HFFc6 (cell line): Measurements from ENCODE around the gene SMARCAL1. TPM values are rescaled to one million over a fixed set of nuclear protein-coding genes. Genes with fewer than 3 reads are reported as not detected.

ENCODE experiments used
- DNase-seq: peaks from one replicate; pipeline ENCODE4 v3.0.0-alpha.2; 2018
- H3K27ac Mint-ChIP-seq: 2 replicates; pipeline ENCODE4 v1.8.0; 2020; ENCODE audit warnings: mild to moderate bottlenecking, mixed read lengths
- H3K27me3 Mint-ChIP-seq: 2 replicates; pipeline ENCODE4 v1.8.0; 2021; ENCODE audit warnings: mild to moderate bottlenecking, moderate library complexity, mixed read lengths; ENCODE audit not compliant: insufficient read depth
- H3K36me3 Mint-ChIP-seq: 2 replicates; pipeline ENCODE4 v1.8.0; 2021; ENCODE audit warnings: low read depth, mixed read lengths
- H3K4me1 Mint-ChIP-seq: 2 replicates; pipeline ENCODE4 v1.8.0; 2020; ENCODE audit warnings: low read depth, mixed read lengths
- H3K4me3 Mint-ChIP-seq: 2 replicates; pipeline ENCODE4 v1.8.0; 2020; ENCODE audit warnings: mild to moderate bottlenecking, moderate library complexity, mixed read lengths
- H3K9me3 Mint-ChIP-seq: 2 replicates; pipeline ENCODE4 v1.8.0; 2020; ENCODE audit warnings: mild to moderate bottlenecking, mixed read lengths
- total RNA-seq, 6 experiments: library from RNA; stranded (reverse); fragmentation: NEBNext Ultra II Directional; extraction: Animal tissue kit (Norgen Biotek cat#: 25700); gene quantifications; 2 replicates in 1 of 6; 3 replicates in 5 of 6; pipeline ENCODE4 v1.2.3, GENCODE V29; 2021
- TF ChIP-seq, protein P1 (sequence below): fragments of 200-600 bp; sonication (generic); IDR thresholded peaks from 2 replicates; pipeline ENCODE4 v1.5.0; 2021; ENCODE audit warnings: antibody characterized with exemption, mild to moderate bottlenecking

Gene SMARCAL1
- total RNA-seq, 6 experiments from 2014 or later: 25.6 to 33.1 (median 32.1) TPM

DNA sequence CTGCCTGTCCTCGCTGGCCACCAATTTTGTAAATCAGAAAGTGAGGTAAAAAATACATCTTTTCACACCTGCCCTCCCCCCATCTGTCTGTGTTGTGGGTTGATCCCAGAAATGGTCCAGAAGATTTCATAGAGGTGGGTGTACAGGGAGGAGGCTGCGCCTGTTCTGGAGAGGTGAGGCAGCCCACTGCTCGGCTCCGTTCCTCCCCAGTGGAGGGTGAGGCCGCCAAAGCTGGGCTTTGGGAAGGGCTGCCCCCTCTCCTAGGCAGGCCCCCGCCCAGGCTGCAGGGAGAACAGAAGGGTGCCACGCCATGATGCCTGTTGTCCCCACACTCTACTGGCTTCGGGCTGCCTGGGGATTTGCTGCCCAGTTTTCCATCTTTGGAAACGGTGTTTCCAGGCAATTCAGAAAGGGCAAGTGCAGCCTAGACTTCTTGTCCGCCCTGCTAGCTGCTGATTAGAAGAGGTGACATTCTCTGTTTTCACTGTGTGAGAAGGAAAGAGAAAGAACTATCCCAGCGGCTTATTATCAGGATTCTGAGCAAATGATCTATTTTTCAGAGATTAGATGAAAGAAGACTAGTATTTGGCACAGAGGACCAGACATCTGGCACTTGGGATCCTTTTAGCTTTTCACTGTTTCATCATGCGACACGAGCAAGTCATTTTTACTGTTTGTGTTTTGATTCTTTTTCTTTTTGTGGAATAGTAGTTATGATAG, 18.7 kb downstream of the SMARCAL1 start:
- H3K36me3 Mint-ChIP-seq: peaks cover 55% of the 10 kb centered on the region
- DNase-seq: no peak
- H3K27ac Mint-ChIP-seq: no peak overlapping the region
- H3K27me3 Mint-ChIP-seq: peaks cover 2% of the 10 kb centered on the region; the same call in 1 of the 2 replicates
- peaks cover 29% of the 10 kb centered on the region for H3K4me1 Mint-ChIP-seq
- H3K4me3 Mint-ChIP-seq: no peak overlapping the region
- TF ChIP-seq, protein P1, sequence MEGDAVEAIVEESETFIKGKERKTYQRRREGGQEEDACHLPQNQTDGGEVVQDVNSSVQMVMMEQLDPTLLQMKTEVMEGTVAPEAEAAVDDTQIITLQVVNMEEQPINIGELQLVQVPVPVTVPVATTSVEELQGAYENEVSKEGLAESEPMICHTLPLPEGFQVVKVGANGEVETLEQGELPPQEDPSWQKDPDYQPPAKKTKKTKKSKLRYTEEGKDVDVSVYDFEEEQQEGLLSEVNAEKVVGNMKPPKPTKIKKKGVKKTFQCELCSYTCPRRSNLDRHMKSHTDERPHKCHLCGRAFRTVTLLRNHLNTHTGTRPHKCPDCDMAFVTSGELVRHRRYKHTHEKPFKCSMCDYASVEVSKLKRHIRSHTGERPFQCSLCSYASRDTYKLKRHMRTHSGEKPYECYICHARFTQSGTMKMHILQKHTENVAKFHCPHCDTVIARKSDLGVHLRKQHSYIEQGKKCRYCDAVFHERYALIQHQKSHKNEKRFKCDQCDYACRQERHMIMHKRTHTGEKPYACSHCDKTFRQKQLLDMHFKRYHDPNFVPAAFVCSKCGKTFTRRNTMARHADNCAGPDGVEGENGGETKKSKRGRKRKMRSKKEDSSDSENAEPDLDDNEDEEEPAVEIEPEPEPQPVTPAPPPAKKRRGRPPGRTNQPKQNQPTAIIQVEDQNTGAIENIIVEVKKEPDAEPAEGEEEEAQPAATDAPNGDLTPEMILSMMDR: no peak
- no peaks in the 10 kb centered on the region for H3K9me3 Mint-ChIP-seq

DNA sequence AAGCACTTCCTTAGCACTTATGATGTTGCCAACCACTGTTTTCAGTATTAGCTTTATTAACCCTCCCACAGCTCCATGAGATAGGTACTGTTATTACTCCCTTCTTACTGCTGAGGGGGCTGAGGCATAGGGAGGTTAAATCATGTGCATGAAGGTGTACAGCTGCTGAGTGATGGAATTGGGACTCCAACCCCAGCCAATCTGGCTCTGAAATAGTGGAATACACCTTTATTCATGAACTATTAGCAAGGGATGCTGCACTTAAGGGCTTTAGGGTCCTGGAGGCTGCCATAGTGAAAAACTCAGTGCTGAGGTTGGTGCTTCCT, 19.2 kb downstream of the SMARCAL1 start:
- no peaks in the 10 kb centered on the region for H3K9me3 Mint-ChIP-seq
- H3K36me3 Mint-ChIP-seq: peaks cover 60% of the 10 kb centered on the region
- TF ChIP-seq, protein P1: no peak
- peaks cover 24% of the 10 kb centered on the region for H3K4me1 Mint-ChIP-seq
- no peak overlapping the region for H3K27ac Mint-ChIP-seq
- DNase-seq: no peak
- peaks cover 2% of the 10 kb centered on the region; the same call in 1 of the 2 replicates for H3K27me3 Mint-ChIP-seq
- H3K4me3 Mint-ChIP-seq: no peak overlapping the region

DNA sequence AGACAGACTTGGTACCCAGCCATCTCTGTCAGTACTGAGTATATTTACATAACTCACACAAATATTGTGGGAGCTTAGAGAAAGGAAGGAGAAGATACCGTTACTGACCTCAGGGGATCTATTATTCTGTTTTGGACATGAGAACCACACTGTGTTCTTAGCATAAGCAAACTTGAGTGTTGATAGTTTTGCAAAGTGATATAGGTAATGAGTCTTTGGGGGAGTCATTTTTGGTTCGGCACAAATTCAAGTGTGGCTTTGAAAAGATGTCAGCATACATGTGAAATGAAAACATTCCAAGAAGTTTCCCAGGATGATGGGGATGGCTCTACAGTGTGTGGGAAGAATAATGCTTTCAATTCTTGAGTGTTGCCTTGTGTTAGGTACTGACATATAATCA, 24.1 kb downstream of the SMARCAL1 start:
- no peak for DNase-seq
- no peak overlapping the region for H3K27ac Mint-ChIP-seq

DNA sequence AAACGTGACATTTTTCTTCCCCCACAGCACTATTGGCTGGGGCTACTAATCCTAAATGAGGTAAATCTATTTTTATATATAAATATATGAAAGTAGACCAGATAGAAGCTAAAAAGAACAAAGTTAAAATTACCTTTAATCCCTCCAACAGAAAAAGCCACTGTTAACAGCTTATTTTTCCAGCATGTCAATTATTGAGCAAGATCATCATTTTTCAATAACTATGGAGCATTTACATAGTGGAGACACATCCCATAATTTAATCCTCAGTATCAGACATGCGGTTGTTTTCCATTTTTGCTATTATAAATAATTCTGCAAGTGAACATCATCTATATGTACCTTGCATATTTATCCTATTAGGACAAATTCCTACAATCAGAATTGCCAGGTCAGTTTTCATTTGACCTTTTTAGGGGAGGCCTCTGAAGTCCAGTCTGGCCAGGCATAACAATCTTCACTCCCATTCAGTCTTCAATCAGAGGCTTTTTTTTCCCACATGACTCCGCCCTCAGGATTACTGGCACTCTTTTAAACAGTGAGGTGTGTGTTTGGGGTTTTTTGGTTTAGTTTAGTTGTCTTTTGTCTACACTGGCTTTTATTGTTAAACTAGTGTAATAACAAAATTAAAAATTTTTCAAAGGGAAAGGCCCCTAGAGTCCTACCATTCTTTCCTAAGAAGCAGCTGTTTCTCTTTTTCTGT, 29.2 kb downstream of the SMARCAL1 start:
- no peak overlapping the region for H3K4me3 Mint-ChIP-seq
- H3K4me1 Mint-ChIP-seq: peaks cover 9% of the 10 kb centered on the region
- no peaks in the 10 kb centered on the region for H3K9me3 Mint-ChIP-seq
- TF ChIP-seq, protein P1: no peak
- peaks cover 32% of the 10 kb centered on the region for H3K36me3 Mint-ChIP-seq
- no peak for DNase-seq
- H3K27ac Mint-ChIP-seq: no peak overlapping the region
- no peaks in the 10 kb centered on the region for H3K27me3 Mint-ChIP-seq

More for the DNA sequence above, 24.1 kb downstream of the SMARCAL1 start:
- H3K9me3 Mint-ChIP-seq: no peaks in the 10 kb centered on the region
- H3K4me3 Mint-ChIP-seq: no peak overlapping the region
- no peaks in the 10 kb centered on the region for H3K27me3 Mint-ChIP-seq
- TF ChIP-seq, protein P1: no peak
- H3K36me3 Mint-ChIP-seq: peaks cover 43% of the 10 kb centered on the region
- H3K4me1 Mint-ChIP-seq: no peaks in the 10 kb centered on the region

DNA sequence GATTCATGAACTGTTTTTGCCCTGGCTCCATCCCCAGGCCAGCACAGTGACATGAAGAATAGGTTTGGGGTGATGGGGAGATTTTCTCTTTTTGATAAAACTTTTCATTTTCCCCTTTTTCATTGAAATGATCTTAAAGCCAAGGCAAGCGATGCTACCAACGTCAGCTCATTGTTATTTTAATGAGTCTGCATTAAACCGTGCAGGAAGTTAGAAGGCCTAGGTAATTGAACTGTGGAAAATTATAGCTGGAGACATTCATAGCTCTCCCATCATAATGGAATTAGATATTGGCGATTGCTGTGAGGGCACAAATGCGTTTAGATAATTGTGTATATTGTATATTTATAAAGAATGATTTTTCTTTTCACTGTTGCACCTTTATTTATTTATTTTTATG, 33.2 kb downstream of the SMARCAL1 start:
- Mint-ChIP-seq H3K27ac (no peak overlapping the region; the same call in 1 of the 2 replicates), H3K9me3 (no peaks in the 10 kb centered on the region; the same call in 1 of the 2 replicates), H3K4me3 (no peak overlapping the region), H3K36me3 (peaks cover 59% of the 10 kb centered on the region), H3K4me1 (peaks cover 9% of the 10 kb centered on the region), H3K27me3 (no peaks in the 10 kb centered on the region; the same call in 1 of the 2 replicates)
- DNase-seq: no peak
- TF ChIP-seq, protein P1: no peak
